ENCODE measurements around the gene TSPAN9.

GRCh38 chr12:3131129-3131528, 54.0 kb downstream of the TSPAN9 start:
- TF ChIP-seq CTCF (IDR thresholded peaks at IDR 0.05; ENCODE audit: low read depth, low read length): no peak
- no peak for TF ChIP-seq POLR2A (IDR thresholded peaks at IDR 0.05; ENCODE audit: extremely low read depth, insufficient read length)
- TF ChIP-seq MAX (IDR thresholded peaks at IDR 0.05; ENCODE audit: low read depth, low read length): no peak
- no peak for TF ChIP-seq MYC (IDR thresholded peaks at IDR 0.05; ENCODE audit: low read depth, low read length)

All from NB4 (cell line).